H1 (cell line): ENCODE data around the gene KRT83. TPM values are rescaled to one million over a fixed set of nuclear protein-coding genes. Genes with fewer than 3 reads are reported as not detected.

ENCODE experiments used
- CTCF ChIA-PET: fragments of 300-600 bp; sonication (Branson Sonifier 250); formaldehyde crosslinking; loops from one replicate; lab custom pipeline; 2021; ENCODE audit not compliant: partially characterized antibody; lab: Charles Lee
- POLR2A ChIA-PET: fragments of 300-600 bp; sonication (Branson Sonifier 250); formaldehyde crosslinking; loops from one replicate; lab custom pipeline; 2021; ENCODE audit warnings: inconsistent platforms; ENCODE audit not compliant: partially characterized antibody; lab: Charles Lee
- DNase-seq, 2 experiments: peaks; one replicate each; pipeline versions ENCODE4 v3.0.0 to v3.0.0-alpha.2; 2010 to 2022; ENCODE audit warnings: low spot score in 2 of 2, low read depth in 1 of 2, mixed read lengths in 1 of 2
- FAIRE-seq: peaks from 2 replicates; lab custom pipeline; 2011; peaks lifted over from hg19 to GRCh38; lab: Jason Lieb, UNC
- H2AFZ ChIP-seq: 2 replicates; pipeline ENCODE4 v1.8.1; 2012; ENCODE audit warnings: low read length, inconsistent platforms
- H2AK5ac ChIP-seq: 2 replicates; pipeline ENCODE4 v1.6.1; 2013; ENCODE audit warnings: low read depth, low read length
- H2BK120ac ChIP-seq: replicated peaks from 2 replicates; pipeline ENCODE3; 2013; ENCODE audit warnings: low read depth, low read length, inconsistent platforms
- H2BK12ac ChIP-seq: 2 replicates; pipeline ENCODE4 v1.6.1; 2013; ENCODE audit warnings: low read depth, low read length
- H2BK15ac ChIP-seq: 2 replicates; pipeline ENCODE4 v1.6.1; 2013; ENCODE audit warnings: low read length
- H2BK20ac ChIP-seq: 2 replicates; pipeline ENCODE4 v1.6.1; 2013; ENCODE audit warnings: low read length
- H2BK5ac ChIP-seq: 2 replicates; pipeline ENCODE4 v1.6.1; 2013; ENCODE audit warnings: low read depth, low read length
- H3K14ac ChIP-seq: 2 replicates; pipeline ENCODE4 v1.6.1; 2013; ENCODE audit warnings: inconsistent platforms; ENCODE audit not compliant: insufficient read length
- H3K18ac ChIP-seq: 2 replicates; pipeline ENCODE4 v1.6.1; 2013; ENCODE audit warnings: low read length; ENCODE audit errors: extremely low read depth
- H3K23ac ChIP-seq: 2 replicates; pipeline ENCODE4 v1.6.1; 2013; ENCODE audit warnings: inconsistent platforms; ENCODE audit not compliant: insufficient read length
- H3K23me2 ChIP-seq: 2 replicates; pipeline ENCODE4 v1.6.1; 2013; ENCODE audit warnings: low read depth, low read length
- H3K27ac ChIP-seq: 2 replicates; pipeline ENCODE4 v1.6.1; 2011; ENCODE audit warnings: low read depth, low read length, inconsistent platforms
- H3K27me3 ChIP-seq, 4 experiments: replicated peaks in 1 of 4; 1 replicate in 1 of 4; 2 replicates in 3 of 4; pipeline versions ENCODE4 v1.6.1 to v1.8.1; 2011 to 2013; ENCODE audit warnings: low read length in 3 of 4, mild to moderate bottlenecking in 3 of 4, inconsistent platforms in 2 of 4, mixed read lengths in 2 of 4, moderate library complexity in 1 of 4; ENCODE audit not compliant: control insufficient read depth in 3 of 4, insufficient read depth in 3 of 4; ENCODE audit errors: extremely low read depth in 1 of 4
- H3K36me3 ChIP-seq, 4 experiments: 2 replicates each; pipeline versions ENCODE4 v1.6.1 to v1.8.1; 2011 to 2013; ENCODE audit warnings: mild to moderate bottlenecking in 4 of 4, low read length in 3 of 4, moderate library complexity in 2 of 4, control low read depth in 1 of 4, inconsistent platforms in 1 of 4; ENCODE audit not compliant: insufficient read depth in 4 of 4, control insufficient read depth in 2 of 4
- H3K4ac ChIP-seq: replicated peaks from 2 replicates; pipeline ENCODE3; 2013; ENCODE audit warnings: low read length, low read depth, mixed read lengths, inconsistent platforms; ENCODE audit not compliant: insufficient read length
- H3K4me1 ChIP-seq, 4 experiments: replicated peaks in 1 of 4; 1 replicate in 1 of 4; 2 replicates in 3 of 4; pipeline versions ENCODE4 v1.6.1 to v1.8.1; 2011 to 2013; ENCODE audit warnings: low read length in 3 of 4, inconsistent platforms in 2 of 4, mixed read lengths in 1 of 4; ENCODE audit not compliant: insufficient read depth in 4 of 4, control insufficient read depth in 3 of 4
- H3K4me2 ChIP-seq, 2 experiments: 2 replicates each; pipeline versions ENCODE4 v1.6.1 to v1.8.1; 2011 to 2013; ENCODE audit warnings: low read depth in 2 of 2, low read length in 2 of 2, control low read depth in 1 of 2, inconsistent platforms in 1 of 2, mild to moderate bottlenecking in 1 of 2; ENCODE audit not compliant: insufficient read depth in 1 of 2
- H3K4me3 ChIP-seq, 4 experiments: fragments of 200-600, 300-600 bp in 1 of 4; sonication (generic), shearing (Covaris generic), sonication (Bioruptor Twin) in 1 of 4; 2 replicates each; pipeline versions ENCODE4 v1.5.1 to v1.8.1; 2011 to 2016; ENCODE audit warnings: low read length in 4 of 4, low read depth in 3 of 4, control low read depth in 2 of 4, inconsistent platforms in 2 of 4, mild to moderate bottlenecking in 2 of 4, mixed read lengths in 1 of 4, moderate library complexity in 1 of 4; ENCODE audit not compliant: insufficient read depth in 2 of 4; ENCODE audit errors: extremely low read depth in 1 of 4
- H3K56ac ChIP-seq: replicated peaks from 2 replicates; pipeline ENCODE3; 2013; ENCODE audit warnings: low read depth, mild to moderate bottlenecking, mixed read lengths, low read length, inconsistent platforms; ENCODE audit not compliant: insufficient read length
- H3K79me1 ChIP-seq: 2 replicates; pipeline ENCODE4 v1.6.1; 2013; ENCODE audit warnings: low read depth, low read length, control low read depth
- H3K79me2 ChIP-seq, 2 experiments: 2 replicates each; pipeline versions ENCODE4 v1.6.1 to v1.8.1; 2012 to 2013; ENCODE audit warnings: low read length in 2 of 2, mild to moderate bottlenecking in 2 of 2, inconsistent platforms in 1 of 2; ENCODE audit not compliant: insufficient read depth in 2 of 2, control insufficient read depth in 1 of 2
- H3K9ac ChIP-seq, 4 experiments: replicated peaks in 1 of 4; 1 replicate in 1 of 4; 2 replicates in 3 of 4; pipeline versions ENCODE4 v1.6.1 to v1.8.1; 2011 to 2013; ENCODE audit warnings: low read depth in 3 of 4, low read length in 3 of 4, control low read depth in 2 of 4, mild to moderate bottlenecking in 2 of 4, moderate library complexity in 2 of 4, inconsistent platforms in 1 of 4; ENCODE audit errors: extremely low read depth in 1 of 4
- H3K9me3 ChIP-seq, 2 experiments: 2 replicates each; pipeline versions ENCODE4 v1.6.1 to v1.8.1; 2012 to 2013; ENCODE audit warnings: mild to moderate bottlenecking in 2 of 2, moderate library complexity in 2 of 2, control low read depth in 1 of 2, inconsistent platforms in 1 of 2, low read depth in 1 of 2, low read length in 1 of 2, mixed read lengths in 1 of 2; ENCODE audit not compliant: insufficient read depth in 2 of 2
- H4K20me1 ChIP-seq, 2 experiments: replicated peaks in 1 of 2; 2 replicates each; pipeline versions ENCODE3 to v1.8.1; 2011 to 2013; ENCODE audit warnings: inconsistent platforms in 2 of 2, low read length in 2 of 2, mild to moderate bottlenecking in 1 of 2; ENCODE audit not compliant: insufficient read depth in 2 of 2, control insufficient read depth in 1 of 2
- H4K5ac ChIP-seq: 2 replicates; pipeline ENCODE4 v1.6.1; 2013; ENCODE audit warnings: low read length, low read depth, mixed read lengths, inconsistent platforms; ENCODE audit not compliant: insufficient read length
- H4K8ac ChIP-seq: 2 replicates; pipeline ENCODE4 v1.8.0; 2013; ENCODE audit warnings: mild to moderate bottlenecking, moderate library complexity, low read length, inconsistent platforms; ENCODE audit not compliant: insufficient read depth; ENCODE audit errors: extremely low read depth
- H4K91ac ChIP-seq: replicated peaks from 2 replicates; pipeline ENCODE3; 2013; ENCODE audit warnings: low read length, mixed read lengths, inconsistent platforms; ENCODE audit not compliant: insufficient read length
- CEBPB ChIP-seq: IDR thresholded peaks from 2 replicates; pipeline ENCODE4 v1.6.1; 2012; ENCODE audit warnings: low read depth, low read length
- NANOG ChIP-seq: IDR thresholded peaks from 2 replicates; pipeline ENCODE4 v1.6.1; 2011; ENCODE audit warnings: low read length, low read depth, mild to moderate bottlenecking, inconsistent platforms; ENCODE audit not compliant: insufficient read depth, poor library complexity, severe bottlenecking
- SIN3A ChIP-seq, 2 experiments: IDR thresholded peaks in 1 of 2; conservative IDR thresholded peaks in 1 of 2; 2 replicates each; pipeline ENCODE4 v1.6.1; 2011 to 2012; ENCODE audit warnings: low read length in 2 of 2, improper control_type of control experiment in 1 of 2, low read depth in 1 of 2, mild to moderate bottlenecking in 1 of 2
- SIX5 ChIP-seq: IDR thresholded peaks from 2 replicates; pipeline ENCODE4 v1.6.1; 2011; ENCODE audit warnings: mild to moderate bottlenecking, low read depth, low read length
- SP4 ChIP-seq: IDR thresholded peaks from 2 replicates; pipeline ENCODE4 v1.6.1; 2012; ENCODE audit warnings: low read length, inconsistent platforms
- WGBS, 2 experiments: shearing (Covaris generic) in 1 of 2; methylation state at CpG; one replicate each; pipeline versions ENCODE4 v1.1.6 to v1.1.7; 2013 to 2015; ENCODE audit warnings: low lambda C conversion rate in 2 of 2, mixed read lengths in 2 of 2, inconsistent platforms in 1 of 2, low coverage in 1 of 2, missing lambda C conversion rate in 1 of 2; ENCODE audit not compliant: insufficient replicate concordance in 2 of 2, insufficient coverage in 1 of 2, insufficient read length in 1 of 2; ENCODE audit errors: extremely low coverage in 1 of 2, missing lambda C conversion rate in 1 of 2; 5-methylcytosine and 5-hydroxymethylcytosine counted together
- polyA plus RNA-seq, 7 experiments: library from polyadenylated mRNA; depleted of rRNA in 3 of 7; stranded (reverse) in 5 of 7; unstranded in 2 of 7; fragments of >200 nt in 5 of 7; fragments of 200-250 nt in 2 of 7; gene quantifications; 1 replicate in 5 of 7; 2 replicates in 1 of 7; 4 replicates in 1 of 7; pipeline versions ENCODE4 v1.2.1 to v1.2.3, GENCODE V29; 2011 to 2013; ENCODE audit warnings: missing spikeins in 2 of 7, mixed read lengths in 2 of 7
- total RNA-seq: library from RNA; stranded (reverse); fragmentation: NEBNext Ultra II Directional; extraction: Animal tissue kit (Norgen Biotek cat#: 25700); gene quantifications from 2 replicates; pipeline ENCODE4 v1.2.1, GENCODE V29; 2021

The KRT83 gene
- total and polyA plus RNA-seq, 2 of the 8 experiments (the other 6 are each of a cell fraction or from before 2014, with no cell fraction given): not detected

- Histone ChIP-seq H3K9me3 (no peaks in the 10 kb centered on the region), H3K4ac (no peak overlapping the region), H3K4me2 (no peak overlapping the region), H3K23me2 (no peaks in the 10 kb centered on the region), H3K27ac (no peak overlapping the region), H3K27me3 (peaks cover 0 to 2% (median 0%) of the 10 kb centered on the region in 4 experiments; a peak in 1 of 7 replicates), H3K18ac (no peak overlapping the region), H4K8ac (no peak overlapping the region), H3K79me1 (no peaks in the 10 kb centered on the region), H3K23ac (no peak overlapping the region), H3K4me1 (0 out of 7 replicates have a peak, but pooled peaks cover 0 to 2% (median 0%) of the 10 kb centered on the region in 4 experiments), H4K20me1 (no peaks in the 10 kb centered on the region), H3K9ac (no peak overlapping the region), H2BK120ac (no peak overlapping the region), H2BK20ac (no peak overlapping the region), H3K36me3 (no peaks in the 10 kb centered on the region), H2AK5ac (no peak overlapping the region), H2BK5ac (no peak overlapping the region), H4K91ac (no peak overlapping the region), H4K5ac (no peak overlapping the region), H2BK12ac (no peak overlapping the region), H2AFZ (no peak overlapping the region), H3K56ac (no peak overlapping the region), H3K4me3 (no peak overlapping the region), H2BK15ac (no peak overlapping the region), H3K14ac (no peak overlapping the region), H3K79me2 (no peaks in the 10 kb centered on the region)
- 89% methylated on average over 1 of the region's 1 CpG; no CpG with 5 or more reads in 1 of the 2 experiments for WGBS, 2 experiments
- ChIA-PET CTCF (interaction anchor here (0.8 to 4.9 kb wide), 9 partner anchors 9 to 139 kb away, joined by 3 to 36 read pairs (median 6); no protein-coding TSS in a partner anchor), POLR2A (no interaction called here)
- DNase-seq: no peak
- no peak for FAIRE-seq
- TF ChIP-seq CEBPB: no peak
- TF ChIP-seq SIN3A (conservative IDR thresholded peaks at IDR 0.05 in 1 of 2, IDR thresholded peaks at IDR 0.05 in 1 of 2; ENCODE audit: low read depth in 1 of 2, low read length in 2 of 2): no peak
- TF ChIP-seq NANOG: no peak
- no peak for TF ChIP-seq SP4
- TF ChIP-seq SIX5: no peak
Measured at GRCh38 chr12:52295663-52296062, 25.5 kb downstream of the KRT83 start.
